ENCODE data around the gene WFS1.

The WFS1 gene

GRCh38 chr4:6298035-6298434 lies 28.4 kb downstream of the WFS1 start:
- H3K27ac ChIP-seq (ENCODE audit: poor library complexity, severe bottlenecking), result no peak overlapping the region
- H3K36me3 ChIP-seq (ENCODE audit: low read depth), result no peaks in the 10 kb centered on the region
- H3K9me3 ChIP-seq (ENCODE audit: severe bottlenecking), result no peaks in the 10 kb centered on the region
- H3K4me1 ChIP-seq (ENCODE audit: insufficient read depth, poor library complexity, severe bottlenecking), result no peaks in the 10 kb centered on the region
- DNase-seq (ENCODE audit: low spot score) (no peak), ATAC-seq (ENCODE audit: low read depth) (no peak)
- H3K27me3 ChIP-seq (ENCODE audit: insufficient read depth, poor library complexity, severe bottlenecking), result no peaks in the 10 kb centered on the region
- no peak for TF ChIP-seq CTCF (IDR thresholded peaks at IDR 0.05; ENCODE audit: poor library complexity, severe bottlenecking)
- H3K4me3 ChIP-seq (ENCODE audit: severe bottlenecking), result no peak overlapping the region

DNA sequence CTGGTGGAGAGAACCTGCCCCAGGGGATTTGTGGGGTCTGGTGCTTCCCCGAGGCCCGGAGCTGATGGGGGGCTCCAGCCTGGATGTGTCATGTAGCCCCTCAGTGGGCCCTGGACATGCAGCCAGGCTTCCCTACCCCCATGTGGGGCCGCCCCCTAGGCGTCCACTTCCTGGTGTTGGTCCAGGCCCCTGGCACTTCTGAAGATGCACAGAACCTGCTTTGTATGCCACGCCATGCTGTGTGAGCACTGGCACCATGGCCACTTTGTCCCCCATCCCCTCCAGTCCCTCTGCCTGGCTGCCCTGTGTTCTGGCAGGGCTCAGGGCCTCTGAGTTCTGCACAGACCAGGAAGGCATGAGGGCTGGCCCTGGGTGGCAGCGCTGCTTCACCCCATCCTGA lies 29.2 kb downstream of the WFS1 start:
- Histone ChIP-seq H3K4me1 (ENCODE audit: insufficient read depth, poor library complexity, severe bottlenecking) (no peaks in the 10 kb centered on the region), H3K9me3 (ENCODE audit: severe bottlenecking) (no peaks in the 10 kb centered on the region), H3K27me3 (ENCODE audit: insufficient read depth, poor library complexity, severe bottlenecking) (no peaks in the 10 kb centered on the region), H3K4me3 (ENCODE audit: severe bottlenecking) (no peak overlapping the region), H3K36me3 (ENCODE audit: low read depth) (no peaks in the 10 kb centered on the region), H3K27ac (ENCODE audit: poor library complexity, severe bottlenecking) (no peak overlapping the region)
- ATAC-seq (ENCODE audit: low read depth) (no peak), DNase-seq (ENCODE audit: low spot score) (no peak)
- TF ChIP-seq CTCF (IDR thresholded peaks at IDR 0.05; ENCODE audit: poor library complexity, severe bottlenecking), result no peak

GRCh38 chr4:6299875-6300274 lies 30.2 kb downstream of the WFS1 start:
- no peaks in the 10 kb centered on the region for H3K36me3 ChIP-seq (ENCODE audit: low read depth)
- H3K27ac ChIP-seq (ENCODE audit: poor library complexity, severe bottlenecking), result no peak overlapping the region
- ATAC-seq (ENCODE audit: low read depth), result no peak
- TF ChIP-seq CTCF (IDR thresholded peaks at IDR 0.05; ENCODE audit: poor library complexity, severe bottlenecking), result no peak
- H3K9me3 ChIP-seq (ENCODE audit: severe bottlenecking), result no peaks in the 10 kb centered on the region
- no peak overlapping the region for H3K4me3 ChIP-seq (ENCODE audit: severe bottlenecking)
- DNase-seq (ENCODE audit: low spot score), result no peak
- H3K4me1 ChIP-seq (ENCODE audit: insufficient read depth, poor library complexity, severe bottlenecking), result no peaks in the 10 kb centered on the region
- no peaks in the 10 kb centered on the region for H3K27me3 ChIP-seq (ENCODE audit: insufficient read depth, poor library complexity, severe bottlenecking)

DNA sequence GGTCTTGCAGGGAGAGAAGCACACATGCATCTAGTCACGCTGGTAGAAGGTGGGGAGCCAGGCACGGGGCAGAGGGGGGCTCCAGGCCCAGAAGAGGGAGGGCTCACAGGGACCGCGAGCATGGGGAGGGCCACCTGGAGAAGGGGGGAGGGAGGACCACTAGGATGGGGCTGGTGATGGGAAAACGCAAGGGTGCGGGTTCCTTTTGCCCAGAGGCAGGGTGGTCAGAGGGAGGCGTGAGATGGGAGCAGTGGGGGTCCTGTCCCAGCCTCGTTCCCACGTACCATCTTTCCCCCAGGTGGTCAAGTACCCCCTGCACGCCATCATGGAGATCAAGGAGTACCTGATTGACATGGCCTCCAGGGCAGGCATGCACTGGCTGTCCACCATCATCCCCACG lies 30.7 kb downstream of the WFS1 start:
- Histone ChIP-seq H3K4me1 (ENCODE audit: insufficient read depth, poor library complexity, severe bottlenecking) (no peaks in the 10 kb centered on the region), H3K36me3 (ENCODE audit: low read depth) (no peaks in the 10 kb centered on the region), H3K27ac (ENCODE audit: poor library complexity, severe bottlenecking) (no peak overlapping the region), H3K27me3 (ENCODE audit: insufficient read depth, poor library complexity, severe bottlenecking) (no peaks in the 10 kb centered on the region), H3K9me3 (ENCODE audit: severe bottlenecking) (no peaks in the 10 kb centered on the region), H3K4me3 (ENCODE audit: severe bottlenecking) (no peak overlapping the region)
- TF ChIP-seq CTCF (IDR thresholded peaks at IDR 0.05; ENCODE audit: poor library complexity, severe bottlenecking), result no peak
- DNase-seq (ENCODE audit: low spot score) (no peak), ATAC-seq (ENCODE audit: low read depth) (no peak)

- H3K4me1 ChIP-seq (ENCODE audit: insufficient read depth, poor library complexity, severe bottlenecking), result no peaks in the 10 kb centered on the region
- H3K36me3 ChIP-seq (ENCODE audit: low read depth), result no peaks in the 10 kb centered on the region
- no peaks in the 10 kb centered on the region for H3K9me3 ChIP-seq (ENCODE audit: severe bottlenecking)
- H3K4me3 ChIP-seq (ENCODE audit: severe bottlenecking), result no peak overlapping the region
- H3K27me3 ChIP-seq (ENCODE audit: insufficient read depth, poor library complexity, severe bottlenecking), result no peaks in the 10 kb centered on the region
- no peak for ATAC-seq (ENCODE audit: low read depth)
- H3K27ac ChIP-seq (ENCODE audit: poor library complexity, severe bottlenecking), result no peak overlapping the region
- TF ChIP-seq CTCF (IDR thresholded peaks at IDR 0.05; ENCODE audit: poor library complexity, severe bottlenecking), result no peak
- no peak for DNase-seq (ENCODE audit: low spot score)
Measured at GRCh38 chr4:6301051-6301731, 31.5 kb downstream of the WFS1 start.

All from RWPE2 (cell line).